ENCODE data around the gene ZBED4.

ZBED4 gene

DNA sequence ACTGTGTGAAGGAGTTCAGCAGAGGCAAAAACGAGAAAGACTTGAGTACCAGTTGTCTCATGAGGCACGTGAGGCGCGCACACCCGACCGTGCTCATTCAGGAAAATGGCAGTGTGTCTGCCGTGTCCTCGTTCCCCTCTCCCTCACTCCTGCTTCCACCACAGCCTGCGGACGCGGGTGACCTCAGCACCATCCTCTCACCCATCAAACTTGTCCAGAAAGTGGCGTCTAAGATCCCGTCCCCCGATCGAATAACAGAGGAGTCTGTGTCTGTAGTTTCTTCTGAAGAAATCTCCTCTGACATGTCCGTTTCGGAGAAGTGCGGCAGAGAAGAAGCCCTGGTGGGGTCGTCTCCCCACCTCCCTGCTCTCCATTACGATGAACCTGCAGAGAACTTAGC is 30.4 kb downstream of the ZBED4 start:
- H3K36me3 ChIP-seq (ENCODE audit: insufficient read depth, insufficient read length, low read length), result peaks cover 65% of the 10 kb centered on the region
- DNase-seq (ENCODE audit: low read depth, low spot score), result no peak
- H3K9ac ChIP-seq (ENCODE audit: insufficient read length, low read depth), result no peak overlapping the region
- H3K4me3 ChIP-seq (ENCODE audit: insufficient read length, low read depth), result no peak overlapping the region
- no peak for TF ChIP-seq SUZ12 (IDR thresholded peaks at IDR 0.05; ENCODE audit: extremely low read depth, insufficient read depth, insufficient read length)
- no peak for TF ChIP-seq YY1 (IDR thresholded peaks at IDR 0.05; ENCODE audit: insufficient read depth, insufficient read length)
- no peak for TF ChIP-seq ZNF274 (IDR thresholded peaks at IDR 0.05; ENCODE audit: low read depth, low read length)
- H3K4me1 ChIP-seq (ENCODE audit: insufficient read depth, insufficient read length), result no peaks in the 10 kb centered on the region
- H3K9me3 ChIP-seq (ENCODE audit: insufficient read depth, low read length), result peaks cover 6% of the 10 kb centered on the region; the same call in 1 of the 2 replicates
- H3K27me3 ChIP-seq (ENCODE audit: insufficient read depth, insufficient read length), result no peaks in the 10 kb centered on the region

DNA sequence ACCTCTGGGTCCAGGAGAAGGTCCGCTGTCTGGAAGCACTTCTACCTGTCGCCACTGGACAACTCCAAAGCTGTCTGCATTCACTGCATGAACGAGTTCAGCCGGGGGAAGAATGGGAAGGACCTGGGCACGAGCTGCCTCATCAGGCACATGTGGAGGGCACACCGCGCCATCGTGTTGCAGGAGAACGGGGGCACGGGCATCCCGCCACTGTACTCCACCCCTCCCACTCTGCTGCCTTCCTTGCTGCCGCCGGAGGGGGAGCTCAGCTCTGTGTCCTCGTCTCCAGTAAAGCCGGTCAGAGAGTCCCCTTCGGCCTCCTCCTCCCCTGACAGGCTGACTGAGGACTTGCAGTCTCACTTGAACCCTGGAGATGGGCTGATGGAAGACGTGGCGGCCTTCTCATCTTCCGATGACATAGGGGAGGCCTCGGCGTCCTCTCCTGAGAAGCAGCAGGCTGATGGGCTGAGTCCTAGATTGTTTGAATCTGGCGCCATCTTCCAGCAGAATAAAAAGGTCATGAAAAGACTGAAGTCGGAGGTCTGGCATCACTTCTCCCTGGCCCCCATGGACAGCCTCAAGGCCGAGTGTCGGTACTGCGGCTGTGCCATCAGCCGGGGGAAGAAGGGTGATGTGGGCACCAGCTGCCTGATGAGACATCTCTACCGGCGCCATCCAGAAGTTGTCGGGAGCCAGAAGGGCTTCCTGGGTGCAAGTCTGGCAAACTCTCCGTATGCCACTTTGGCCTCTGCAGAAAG is 31.0 kb downstream of the ZBED4 start:
- no peaks in the 10 kb centered on the region for H3K4me1 ChIP-seq (ENCODE audit: insufficient read depth, insufficient read length)

DNA sequence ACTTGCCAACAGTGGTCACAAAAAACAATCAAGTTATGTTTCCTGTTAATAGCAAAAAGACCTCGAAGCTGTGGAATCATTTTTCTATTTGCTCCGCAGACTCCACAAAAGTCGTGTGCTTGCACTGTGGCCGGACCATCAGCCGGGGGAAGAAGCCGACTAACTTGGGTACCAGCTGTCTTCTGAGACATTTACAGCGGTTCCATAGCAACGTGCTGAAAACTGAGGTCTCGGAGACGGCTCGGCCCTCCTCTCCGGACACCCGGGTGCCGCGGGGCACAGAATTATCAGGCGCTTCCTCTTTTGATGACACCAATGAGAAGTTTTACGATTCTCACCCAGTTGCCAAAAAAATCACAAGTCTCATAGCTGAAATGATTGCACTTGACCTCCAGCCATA is 31.6 kb downstream of the ZBED4 start:
- TF ChIP-seq SUZ12 (IDR thresholded peaks at IDR 0.05; ENCODE audit: extremely low read depth, insufficient read depth, insufficient read length), result no peak
- TF ChIP-seq ZNF274 (IDR thresholded peaks at IDR 0.05; ENCODE audit: low read depth, low read length), result no peak
- TF ChIP-seq YY1 (IDR thresholded peaks at IDR 0.05; ENCODE audit: insufficient read depth, insufficient read length), result no peak

More for the DNA sequence above, 31.0 kb downstream of the ZBED4 start:
- peaks cover 71% of the 10 kb centered on the region for H3K36me3 ChIP-seq (ENCODE audit: insufficient read depth, insufficient read length, low read length)
- no peaks in the 10 kb centered on the region for H3K27me3 ChIP-seq (ENCODE audit: insufficient read depth, insufficient read length)
- peaks cover 12% of the 10 kb centered on the region; the same call in 1 of the 2 replicates for H3K9me3 ChIP-seq (ENCODE audit: insufficient read depth, low read length)
- DNase-seq (ENCODE audit: low read depth, low spot score), result no peak
- TF ChIP-seq SUZ12 (IDR thresholded peaks at IDR 0.05; ENCODE audit: extremely low read depth, insufficient read depth, insufficient read length) (no peak), ZNF274 (IDR thresholded peaks at IDR 0.05; ENCODE audit: low read depth, low read length) (no peak), YY1 (IDR thresholded peaks at IDR 0.05; ENCODE audit: insufficient read depth, insufficient read length) (no peak)
- no peak overlapping the region for H3K9ac ChIP-seq (ENCODE audit: insufficient read length, low read depth)
- no peak overlapping the region for H3K4me3 ChIP-seq (ENCODE audit: insufficient read length, low read depth)

DNA sequence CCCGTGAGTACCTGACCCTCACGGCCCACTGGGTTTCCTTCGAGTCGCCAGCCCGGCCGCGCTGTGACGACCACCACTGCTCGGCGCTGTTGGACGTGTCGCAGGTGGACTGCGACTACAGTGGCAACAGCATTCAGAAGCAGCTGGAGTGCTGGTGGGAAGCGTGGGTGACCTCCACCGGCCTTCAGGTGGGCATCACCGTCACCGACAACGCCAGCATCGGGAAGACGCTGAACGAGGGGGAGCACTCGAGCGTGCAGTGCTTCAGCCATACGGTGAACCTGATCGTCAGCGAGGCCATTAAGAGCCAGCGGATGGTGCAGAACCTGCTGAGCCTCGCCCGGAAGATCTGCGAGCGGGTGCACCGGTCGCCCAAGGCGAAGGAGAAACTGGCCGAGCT is 32.2 kb downstream of the ZBED4 start:
- Histone ChIP-seq H3K9me3 (ENCODE audit: insufficient read depth, low read length) (peaks cover 12% of the 10 kb centered on the region; the same call in 1 of the 2 replicates), H3K36me3 (ENCODE audit: insufficient read depth, insufficient read length, low read length) (peaks cover 75% of the 10 kb centered on the region), H3K4me3 (ENCODE audit: insufficient read length, low read depth) (no peak overlapping the region), H3K27me3 (ENCODE audit: insufficient read depth, insufficient read length) (no peaks in the 10 kb centered on the region), H3K9ac (ENCODE audit: insufficient read length, low read depth) (no peak overlapping the region), H3K4me1 (ENCODE audit: insufficient read depth, insufficient read length) (no peaks in the 10 kb centered on the region)
- DNase-seq (ENCODE audit: low read depth, low spot score), result no peak
- TF ChIP-seq YY1 (IDR thresholded peaks at IDR 0.05; ENCODE audit: insufficient read depth, insufficient read length) (no peak), ZNF274 (IDR thresholded peaks at IDR 0.05; ENCODE audit: low read depth, low read length) (no peak)

More for the DNA sequence above, 31.6 kb downstream of the ZBED4 start:
- no peak for DNase-seq (ENCODE audit: low read depth, low spot score)
- Histone ChIP-seq H3K36me3 (ENCODE audit: insufficient read depth, insufficient read length, low read length) (peaks cover 75% of the 10 kb centered on the region), H3K4me1 (ENCODE audit: insufficient read depth, insufficient read length) (no peaks in the 10 kb centered on the region), H3K4me3 (ENCODE audit: insufficient read length, low read depth) (no peak overlapping the region), H3K9me3 (ENCODE audit: insufficient read depth, low read length) (peaks cover 12% of the 10 kb centered on the region; the same call in 1 of the 2 replicates), H3K27me3 (ENCODE audit: insufficient read depth, insufficient read length) (no peaks in the 10 kb centered on the region), H3K9ac (ENCODE audit: insufficient read length, low read depth) (no peak overlapping the region)

DNA sequence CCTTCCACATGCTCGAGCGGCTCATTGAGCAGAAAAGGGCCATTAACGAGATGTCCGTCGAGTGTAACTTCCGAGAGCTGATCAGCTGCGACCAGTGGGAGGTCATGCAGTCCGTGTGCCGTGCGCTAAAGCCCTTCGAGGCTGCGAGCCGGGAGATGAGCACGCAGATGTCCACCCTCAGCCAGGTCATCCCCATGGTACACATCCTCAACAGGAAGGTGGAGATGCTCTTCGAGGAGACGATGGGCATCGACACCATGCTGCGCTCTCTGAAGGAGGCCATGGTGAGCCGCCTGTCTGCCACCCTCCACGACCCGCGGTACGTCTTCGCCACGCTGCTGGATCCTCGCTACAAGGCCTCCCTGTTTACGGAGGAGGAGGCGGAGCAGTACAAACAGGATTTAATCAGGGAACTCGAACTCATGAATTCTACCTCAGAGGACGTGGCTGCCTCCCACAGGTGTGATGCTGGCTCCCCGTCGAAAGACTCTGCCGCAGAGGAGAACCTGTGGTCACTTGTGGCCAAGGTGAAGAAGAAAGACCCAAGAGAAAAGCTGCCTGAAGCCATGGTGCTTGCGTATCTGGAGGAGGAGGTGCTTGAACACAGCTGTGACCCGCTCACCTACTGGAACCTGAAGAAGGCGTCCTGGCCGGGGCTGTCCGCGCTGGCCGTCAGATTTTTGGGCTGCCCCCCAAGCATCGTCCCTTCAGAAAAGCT is 32.9 kb downstream of the ZBED4 start:
- H3K36me3 ChIP-seq (ENCODE audit: insufficient read depth, insufficient read length, low read length), result peaks cover 75% of the 10 kb centered on the region
- no peaks in the 10 kb centered on the region for H3K4me1 ChIP-seq (ENCODE audit: insufficient read depth, insufficient read length)
- no peak overlapping the region for H3K4me3 ChIP-seq (ENCODE audit: insufficient read length, low read depth)
- no peak overlapping the region for H3K9ac ChIP-seq (ENCODE audit: insufficient read length, low read depth)
- no peaks in the 10 kb centered on the region for H3K27me3 ChIP-seq (ENCODE audit: insufficient read depth, insufficient read length)
- TF ChIP-seq YY1 (IDR thresholded peaks at IDR 0.05; ENCODE audit: insufficient read depth, insufficient read length) (no peak), ZNF274 (IDR thresholded peaks at IDR 0.05; ENCODE audit: low read depth, low read length) (no peak)
- peaks cover 12% of the 10 kb centered on the region; the same call in 1 of the 2 replicates for H3K9me3 ChIP-seq (ENCODE audit: insufficient read depth, low read length)
- no peak for DNase-seq (ENCODE audit: low read depth, low spot score)

DNA sequence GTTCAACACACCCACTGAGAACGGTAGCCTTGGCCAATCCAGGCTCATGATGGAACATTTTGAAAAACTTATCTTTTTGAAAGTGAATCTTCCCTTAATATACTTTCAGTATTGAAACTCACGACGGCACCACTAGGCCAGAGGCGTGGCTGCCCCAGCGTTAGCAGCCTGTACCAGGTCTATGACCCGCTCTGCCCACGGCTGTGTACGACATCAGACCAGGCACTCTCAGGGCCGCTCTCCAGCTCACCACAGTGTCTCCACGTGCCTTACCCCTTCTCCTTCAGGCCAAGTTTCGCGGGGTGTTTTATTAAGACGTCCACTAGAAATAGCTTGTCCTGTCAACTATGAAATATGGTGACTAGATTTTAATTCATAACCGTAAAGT is 33.4 kb downstream of the ZBED4 start:
- H3K27me3 ChIP-seq (ENCODE audit: insufficient read depth, insufficient read length), result no peaks in the 10 kb centered on the region
- H3K9me3 ChIP-seq (ENCODE audit: insufficient read depth, low read length), result peaks cover 12% of the 10 kb centered on the region; the same call in 1 of the 2 replicates
- TF ChIP-seq YY1 (IDR thresholded peaks at IDR 0.05; ENCODE audit: insufficient read depth, insufficient read length) (no peak), ZNF274 (IDR thresholded peaks at IDR 0.05; ENCODE audit: low read depth, low read length) (no peak), SUZ12 (IDR thresholded peaks at IDR 0.05; ENCODE audit: extremely low read depth, insufficient read depth, insufficient read length) (no peak)
- H3K4me1 ChIP-seq (ENCODE audit: insufficient read depth, insufficient read length), result no peaks in the 10 kb centered on the region
- peaks cover 74% of the 10 kb centered on the region for H3K36me3 ChIP-seq (ENCODE audit: insufficient read depth, insufficient read length, low read length)
- H3K9ac ChIP-seq (ENCODE audit: insufficient read length, low read depth), result no peak overlapping the region
- no peak for DNase-seq (ENCODE audit: low read depth, low spot score)
- H3K4me3 ChIP-seq (ENCODE audit: insufficient read length, low read depth), result no peak overlapping the region

DNA sequence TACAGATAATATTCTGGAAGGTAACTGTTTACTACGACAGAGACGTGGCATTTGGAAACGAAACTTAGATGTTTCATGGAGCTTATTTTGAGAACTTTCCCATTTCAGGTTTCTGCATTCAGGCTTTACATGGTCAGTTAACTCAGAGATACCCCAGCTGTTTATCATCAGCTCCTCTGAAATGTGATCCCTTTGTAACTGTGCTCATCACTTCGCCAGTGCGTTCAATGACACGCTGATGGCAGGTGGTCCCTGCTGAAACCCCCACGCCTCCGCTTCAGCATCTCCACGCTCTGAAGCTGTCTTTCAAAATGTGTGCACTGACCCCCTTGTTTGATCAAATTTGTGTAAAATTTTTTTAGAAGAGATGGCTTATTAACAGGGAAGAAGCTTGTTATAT is 34.1 kb downstream of the ZBED4 start:
- peaks cover 12% of the 10 kb centered on the region; the same call in 1 of the 2 replicates for H3K9me3 ChIP-seq (ENCODE audit: insufficient read depth, low read length)
- H3K4me3 ChIP-seq (ENCODE audit: insufficient read length, low read depth), result no peak overlapping the region
- no peaks in the 10 kb centered on the region for H3K4me1 ChIP-seq (ENCODE audit: insufficient read depth, insufficient read length)
- peaks cover 74% of the 10 kb centered on the region for H3K36me3 ChIP-seq (ENCODE audit: insufficient read depth, insufficient read length, low read length)
- no peak overlapping the region for H3K9ac ChIP-seq (ENCODE audit: insufficient read length, low read depth)
- DNase-seq (ENCODE audit: low read depth, low spot score), result no peak
- TF ChIP-seq ZNF274 (IDR thresholded peaks at IDR 0.05; ENCODE audit: low read depth, low read length), result no peak
- TF ChIP-seq YY1 (IDR thresholded peaks at IDR 0.05; ENCODE audit: insufficient read depth, insufficient read length), result no peak
- TF ChIP-seq SUZ12 (IDR thresholded peaks at IDR 0.05; ENCODE audit: extremely low read depth, insufficient read depth, insufficient read length), result no peak
- H3K27me3 ChIP-seq (ENCODE audit: insufficient read depth, insufficient read length), result no peaks in the 10 kb centered on the region
